Heart left ventricle (tissue), 13 donors: ENCODE data around the gene NAXD.

Experiments used
- CTCF ChIP-seq, 12 donors: fragments of 200-600 bp; sonication (generic) in 4 of 12; IDR thresholded peaks; one replicate each; pipeline versions ENCODE4 v1.5.0 to v1.8.0; 2018 to 2022; ENCODE audit warnings: antibody characterized with exemption in 12 of 12, mild to moderate bottlenecking in 5 of 12
- POLR2A ChIP-seq, 2 donors: fragments of 450-650 bp; IDR thresholded peaks; one replicate each; pipeline ENCODE4 v1.6.1; 2017; ENCODE audit warnings: antibody characterized with exemption in 2 of 2, mild to moderate bottlenecking in 2 of 2, moderate library complexity in 2 of 2
- donor health status: ischemic (EF 13 %, LVEDD 7.1; RV severe dilation, severe dysfunction).
- donor health status: DM: no; HTN: yes; CAD: no.
- donor health status: DM: no; HTN: no; CAD: no.
- donor health status: ischemic (EF 25% LVEDD 6.9; RV normal size, moderate dysfunction).
- donor health status: ischemic (EF 25% LVEDD 5.7; RV mildly dilated, moderate dysfunction).
- donor health status: ischemic (EF 35%, LVEDD 5.7; RV mildly dilated, moderate dysfunction).
- donor health status: nonischemic (EF 11% LVEDD 7.7; RV severe dilation, severe dysfunction).
- donor health status: DM: yes; HTN: yes; CAD: no.
- donor health status: PGD.
- donor health status: ischemic (EF 29% LVEDD 5.4; RV normal size, mild dysfunction).
- donor health status: nonischemic (EF 23%, LVEDD 6.1; RV moderate dilation, normal function).

- TF ChIP-seq CTCF (IDR thresholded peaks at IDR 0.05) (no peak), POLR2A (IDR thresholded peaks at IDR 0.05) (peak in 1 of 2 donors; percentile 77)
Observed at GRCh38 chr13:110615322-110616102, at the start of gene NAXD.
